HG03432 (cell line): ENCODE measurements around the gene TAGAP.
A peak's percentile ranks its signal among the peaks of the same experiment; 100 is the strongest.
"Not testable (repeated sequence)": the region's sequence is repeated elsewhere in the genome, so short reads cannot be mapped to it uniquely, and the experiment has no call there.

Experiments used
- ATAC-seq: cut with Tn5 transposase; IDR thresholded peaks from one replicate; pipeline ENCODE4 v1.9.1; 2021; ENCODE audit warnings: mild to moderate bottlenecking, moderate library complexity; ENCODE audit not compliant: unreplicated experiment

The TAGAP gene

GRCh38 chr6:159045801-159046200 is 1.0 kb upstream of the TAGAP start:
- no peak for ATAC-seq

- ATAC-seq = no peak
Measured at GRCh38 chr6:159043947-159044346, 844 bp downstream of the TAGAP start.

DNA sequence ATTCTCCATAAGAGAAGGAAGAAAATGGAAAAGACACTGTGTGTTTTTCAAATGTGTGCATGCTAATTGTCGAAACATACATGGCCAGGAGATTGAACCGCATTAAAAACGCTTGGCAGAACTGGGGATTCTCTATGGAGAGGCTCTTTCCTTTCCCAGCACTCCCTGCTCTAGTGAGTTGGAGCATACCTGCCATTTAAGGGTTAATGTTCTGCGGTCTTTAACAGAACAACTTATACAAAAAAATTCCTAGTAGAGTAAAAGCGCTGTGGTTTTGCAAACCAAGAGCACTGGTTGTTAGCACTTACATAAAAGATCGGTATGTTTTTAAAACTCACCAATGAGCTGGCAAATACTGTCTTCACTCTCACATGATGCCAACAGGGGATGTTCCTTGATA is 1.5 kb downstream of the TAGAP start:
- no peak for ATAC-seq

- ATAC-seq = no peak
Measured at GRCh38 chr6:159042826-159043181, 2.0 kb downstream of the TAGAP start.

DNA sequence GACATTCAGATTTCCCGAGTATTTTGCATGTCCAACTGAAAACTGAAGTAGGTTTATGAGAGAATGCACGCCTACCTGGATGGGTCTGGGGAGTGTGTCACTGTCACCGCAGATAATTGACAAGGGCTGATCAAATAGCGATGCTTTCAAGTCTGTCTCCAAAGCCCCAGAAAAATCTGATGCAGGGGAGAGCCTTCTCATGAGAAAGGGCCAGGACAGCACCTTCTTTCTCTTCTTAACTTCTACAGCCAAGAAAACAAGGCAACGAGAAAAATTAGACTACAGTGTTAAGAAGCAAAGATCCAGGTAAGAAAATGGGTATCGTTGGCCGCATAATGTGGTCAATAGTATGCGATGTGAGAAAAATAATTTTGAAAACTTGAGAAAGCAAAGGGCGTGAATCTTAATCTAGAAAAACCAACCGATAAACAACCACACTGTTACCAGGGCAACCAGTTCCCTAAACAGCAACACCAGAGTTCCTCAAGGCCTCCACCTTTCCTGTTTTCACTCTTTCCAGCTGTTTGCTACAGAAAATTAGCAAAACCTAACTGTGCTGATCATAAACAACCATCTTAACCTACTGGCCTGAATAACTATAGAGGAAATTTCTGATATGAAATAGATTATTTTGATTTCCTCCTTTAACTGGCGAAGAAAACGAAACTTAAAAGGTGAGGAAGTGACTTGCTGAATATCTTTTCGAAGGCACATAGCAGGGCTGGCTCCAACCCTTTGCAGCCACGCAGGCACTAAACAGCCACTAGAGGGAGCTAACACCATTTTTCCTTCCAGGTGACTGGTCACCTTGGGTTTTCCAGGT is 2.6 kb downstream of the TAGAP start:
- ATAC-seq = peak; percentile 38

- no peak for ATAC-seq
Measured at GRCh38 chr6:159041181-159041580, 3.6 kb downstream of the TAGAP start.

GRCh38 chr6:159039885-159040258 is 4.9 kb downstream of the TAGAP start:
- ATAC-seq = no peak

GRCh38 chr6:159038914-159039884 is 5.6 kb downstream of the TAGAP start:
- peak; percentile 83 for ATAC-seq

DNA sequence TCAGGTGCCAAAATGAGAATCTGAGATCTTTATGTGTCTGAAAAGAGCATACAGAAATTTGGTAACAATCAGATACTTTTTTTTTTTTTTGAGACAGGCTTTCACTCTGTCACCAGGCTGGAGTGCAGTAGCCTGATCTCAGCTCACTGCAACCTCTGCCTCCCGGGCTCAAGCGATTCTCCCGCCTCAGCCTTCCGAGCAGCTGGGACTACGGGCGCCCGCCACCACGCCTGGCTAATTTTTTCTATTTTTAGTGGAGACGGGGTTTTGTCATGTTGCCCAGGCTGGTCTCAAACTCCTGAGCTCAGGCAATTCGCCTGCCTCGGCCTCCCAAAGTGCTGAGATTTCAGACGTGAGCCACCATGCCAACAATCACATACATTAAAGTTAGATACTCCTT is 6.5 kb downstream of the TAGAP start:
- ATAC-seq = not testable (repeated sequence)

DNA sequence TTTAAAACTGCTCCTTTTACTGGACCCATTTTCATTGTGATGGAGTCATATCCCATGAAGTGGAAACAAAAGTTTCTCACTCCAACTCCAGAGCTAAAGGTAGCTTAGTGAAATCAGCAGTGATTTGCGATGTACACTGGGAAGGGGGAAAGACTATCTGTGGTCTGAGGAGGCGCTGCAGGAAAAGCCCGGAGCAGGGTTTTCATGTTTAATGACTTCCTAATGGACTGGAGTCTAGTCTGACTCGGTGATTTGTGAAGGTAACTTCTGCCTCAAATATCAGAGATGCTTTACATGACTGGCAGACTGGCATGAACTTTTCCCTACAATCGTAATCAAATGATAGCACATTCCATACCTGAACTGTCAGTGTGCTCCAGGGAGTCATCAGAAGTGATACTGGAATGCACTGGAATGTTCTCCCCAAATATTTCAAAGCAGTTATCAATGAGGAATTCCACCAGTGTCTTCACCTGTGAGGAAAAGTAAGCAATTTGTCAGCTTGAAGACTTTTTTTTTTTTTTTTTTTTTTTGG is 7.0 kb downstream of the TAGAP start:
- ATAC-seq = no peak

- no peak for ATAC-seq
Measured at GRCh38 chr6:159036673-159037072, 8.1 kb downstream of the TAGAP start.

DNA sequence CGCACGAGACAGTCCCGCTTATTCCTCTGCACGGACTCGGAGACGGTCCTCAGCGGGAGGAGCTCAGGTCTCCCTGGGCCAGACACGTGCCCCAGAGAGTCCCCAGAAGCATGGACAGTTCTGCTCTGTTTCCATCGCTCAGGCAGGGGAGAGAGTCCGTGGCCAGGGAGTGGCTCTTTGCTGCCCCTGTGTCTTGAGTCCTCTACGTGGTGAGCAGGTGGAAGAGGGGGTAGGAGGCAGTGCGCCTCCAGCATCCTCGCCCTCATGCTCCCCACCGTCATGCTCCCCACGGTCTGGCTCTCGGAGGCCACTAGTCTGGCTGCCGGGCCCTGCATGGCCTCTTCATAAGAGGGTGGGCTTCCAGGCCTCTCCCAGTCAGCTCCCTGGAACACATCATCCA is 8.9 kb downstream of the TAGAP start:
- ATAC-seq = no peak

- peak; percentile 60 for ATAC-seq
Measured at GRCh38 chr6:159033160-159034049, 11.4 kb downstream of the TAGAP start.

DNA sequence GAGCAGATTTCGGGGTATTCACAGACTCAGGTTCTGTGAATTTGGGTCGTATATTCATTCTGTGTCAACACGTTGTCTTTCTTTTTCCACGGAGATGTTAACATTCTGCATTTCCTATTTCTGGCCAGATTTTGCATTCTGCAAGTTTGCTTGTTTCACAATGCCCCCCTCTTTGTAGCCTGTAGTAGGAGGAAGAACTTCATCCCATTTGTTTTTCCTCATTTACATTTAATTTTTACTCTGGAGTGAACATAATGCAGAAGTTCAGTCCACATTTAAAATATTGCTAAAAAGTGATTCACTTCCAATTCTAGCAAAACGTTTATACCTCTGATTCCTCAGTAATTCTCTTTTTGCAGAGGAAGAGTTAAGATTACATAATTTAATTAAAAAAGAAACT is 12.9 kb downstream of the TAGAP start:
- no peak for ATAC-seq

GRCh38 chr6:159030168-159030567 is 14.6 kb downstream of the TAGAP start:
- ATAC-seq = no peak

DNA sequence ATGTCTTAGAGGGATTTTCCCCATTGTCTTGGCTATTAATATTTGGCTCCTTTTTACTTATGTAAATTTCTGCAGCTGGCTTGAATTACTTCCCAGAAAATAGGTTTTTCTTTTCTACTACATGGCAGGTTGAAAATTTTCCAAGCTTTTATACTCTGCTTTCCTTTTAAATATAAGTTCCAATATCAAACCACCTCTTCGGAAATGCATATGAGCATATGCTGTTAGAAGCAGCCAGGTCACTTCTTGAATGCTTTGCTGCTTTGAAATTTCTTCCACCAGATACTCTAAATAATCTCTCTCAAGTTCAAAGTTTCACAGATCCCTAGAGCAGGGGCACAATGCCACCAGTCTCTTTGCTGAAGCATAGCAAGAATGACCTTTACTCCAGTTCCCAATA is 19.6 kb downstream of the TAGAP start:
- ATAC-seq = not testable (repeated sequence)

DNA sequence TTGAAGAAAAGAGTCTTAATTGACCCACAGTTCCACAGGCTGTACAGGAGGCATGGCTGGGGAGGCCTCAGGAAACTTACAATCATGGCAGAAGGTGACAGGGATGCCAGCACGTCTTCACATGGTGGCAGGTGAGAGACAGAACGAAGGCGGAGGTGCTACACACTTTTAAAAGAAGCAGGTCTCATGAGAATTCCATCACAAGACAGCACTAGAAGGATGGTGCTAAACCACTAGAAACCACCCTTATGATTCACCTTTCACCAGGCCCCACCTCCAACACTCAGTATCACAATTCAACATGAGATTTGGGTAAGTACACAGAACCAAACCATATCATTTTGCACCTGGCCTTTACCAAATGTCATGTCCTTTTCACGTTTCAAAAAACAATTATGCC is 20.9 kb downstream of the TAGAP start:
- no peak for ATAC-seq

DNA sequence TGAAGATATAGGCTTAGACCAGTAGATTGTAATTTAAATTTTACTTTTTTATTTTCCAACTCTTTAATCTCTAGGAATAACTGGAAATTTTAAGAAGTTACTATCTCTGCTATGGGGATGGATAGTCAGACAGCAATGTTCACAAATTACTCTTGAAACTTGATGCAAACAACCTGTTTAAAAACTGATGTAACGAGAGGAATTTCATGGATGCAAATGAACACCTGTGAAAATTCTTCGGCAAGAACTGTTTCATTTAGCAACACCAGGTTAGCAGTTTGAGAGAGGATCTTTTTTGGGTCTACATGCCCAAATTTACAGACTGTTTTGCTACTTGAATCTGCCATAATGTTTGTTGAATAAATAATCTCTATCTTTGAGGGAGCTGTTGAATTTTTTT is 24.8 kb downstream of the TAGAP start:
- no peak for ATAC-seq

DNA sequence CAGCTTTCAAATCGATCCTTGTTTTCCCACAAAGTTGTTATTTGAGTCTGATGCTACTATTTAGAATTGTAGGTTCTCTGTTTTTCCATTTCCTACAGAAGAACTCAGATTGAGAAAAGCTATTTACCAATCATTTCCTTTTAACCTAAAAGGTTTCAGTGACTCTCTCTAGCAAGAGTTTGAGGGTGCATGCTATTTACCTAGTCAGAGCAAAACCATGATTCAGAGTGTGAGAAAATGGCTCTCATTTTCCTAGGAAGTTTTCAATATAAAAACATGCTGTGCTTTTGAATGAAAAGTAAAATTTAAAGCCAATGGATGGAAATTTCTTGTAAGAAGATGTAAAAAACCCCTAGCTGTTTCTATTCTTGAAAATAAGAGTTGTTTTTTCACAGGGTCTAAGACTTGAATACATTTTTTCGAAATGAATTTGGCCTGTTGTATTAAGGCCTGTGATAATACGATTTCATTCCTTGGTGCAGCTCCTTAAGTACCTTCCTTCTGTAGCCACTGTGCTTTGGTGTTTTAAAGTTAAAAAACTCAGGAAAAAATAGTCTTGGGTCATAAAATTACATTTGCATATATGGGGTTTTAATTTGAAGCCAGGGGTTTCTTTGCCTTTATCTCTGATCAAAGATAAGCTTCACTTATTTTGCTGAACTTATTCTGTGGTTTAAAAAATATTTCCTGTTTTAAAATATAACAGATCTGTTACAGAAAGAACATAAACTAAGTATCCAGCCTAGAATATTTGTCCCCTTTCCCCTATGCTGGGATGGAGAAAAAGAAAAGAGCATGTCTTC is 26.8 kb downstream of the TAGAP start:
- no peak for ATAC-seq

GRCh38 chr6:159014406-159014805 is 30.4 kb downstream of the TAGAP start:
- ATAC-seq = no peak
